ENCODE measurements around the gene IL9R.
A peak's percentile ranks its signal among the peaks of the same experiment; 100 is the strongest.
"Not testable (repeated sequence)": the region's sequence is repeated elsewhere in the genome, so short reads cannot be mapped to it uniquely, and the experiment has no call there.

IL9R gene

GRCh38 chrX:155997436-155997835 is at the start of gene IL9R:
IL9R (plus strand) TSS chrX:155997696; CDS start chrX:155997760, 64 bp downstream.
- DNase-seq (ENCODE audit: low spot score) = peak; percentile 34

GRCh38 chrX:155949098-155949497 is 48.4 kb upstream of the IL9R start:
- DNase-seq (ENCODE audit: low spot score) = no peak

- DNase-seq (ENCODE audit: low spot score) = no peak
Observed at GRCh38 chrX:155951237-155951789, 46.2 kb upstream of the IL9R start.

- no peak for DNase-seq (ENCODE audit: low spot score)
Observed at GRCh38 chrX:155953055-155953454, 44.4 kb upstream of the IL9R start.

- no peak for DNase-seq (ENCODE audit: low spot score)
Observed at GRCh38 chrX:155954793-155955192, 42.7 kb upstream of the IL9R start.

- no peak for DNase-seq (ENCODE audit: low spot score)
Observed at GRCh38 chrX:155956099-155956498, 41.4 kb upstream of the IL9R start.

- DNase-seq (ENCODE audit: low spot score) = no peak
Observed at GRCh38 chrX:155956649-155957048, 40.8 kb upstream of the IL9R start.

- no peak for DNase-seq (ENCODE audit: low spot score)
Observed at GRCh38 chrX:155957843-155958242, 39.7 kb upstream of the IL9R start.

GRCh38 chrX:155959018-155959587 is 38.4 kb upstream of the IL9R start:
- no peak for DNase-seq (ENCODE audit: low spot score)

- DNase-seq (ENCODE audit: low spot score) = no peak
Observed at GRCh38 chrX:155962906-155963305, 34.6 kb upstream of the IL9R start.

GRCh38 chrX:155966876-155967275 is 30.6 kb upstream of the IL9R start:
- DNase-seq (ENCODE audit: low spot score) = peak; percentile 29

- no peak for DNase-seq (ENCODE audit: low spot score)
Observed at GRCh38 chrX:155967653-155968325, 29.7 kb upstream of the IL9R start.

GRCh38 chrX:155968326-155968661 is 29.2 kb upstream of the IL9R start:
- no peak for DNase-seq (ENCODE audit: low spot score)

- DNase-seq (ENCODE audit: low spot score) = no peak
Observed at GRCh38 chrX:155968791-155969190, 28.7 kb upstream of the IL9R start.

- DNase-seq (ENCODE audit: low spot score) = not testable (repeated sequence)
Observed at GRCh38 chrX:155971658-155972057, 25.8 kb upstream of the IL9R start.

GRCh38 chrX:155972241-155972640 is 25.3 kb upstream of the IL9R start:
- DNase-seq (ENCODE audit: low spot score) = not testable (repeated sequence)

GRCh38 chrX:155983326-155983725 is 14.2 kb upstream of the IL9R start:
- no peak for DNase-seq (ENCODE audit: low spot score)

GRCh38 chrX:155985208-155985607 is 12.3 kb upstream of the IL9R start:
- DNase-seq (ENCODE audit: low spot score) = no peak

GRCh38 chrX:155986995-155987394 is 10.5 kb upstream of the IL9R start:
- not testable (repeated sequence) for DNase-seq (ENCODE audit: low spot score)

GRCh38 chrX:155988859-155989258 is 8.6 kb upstream of the IL9R start:
- no peak for DNase-seq (ENCODE audit: low spot score)

GRCh38 chrX:155993421-155993820 is 4.1 kb upstream of the IL9R start:
- DNase-seq (ENCODE audit: low spot score) = no peak

GRCh38 chrX:155995321-155995875 is 2.1 kb upstream of the IL9R start:
- DNase-seq (ENCODE audit: low spot score) = no peak

- DNase-seq (ENCODE audit: low spot score) = no peak
Observed at GRCh38 chrX:155998116-155998515, 620 bp downstream of the IL9R start.
